K562 (cell line): ENCODE data around the gene TJP2. TPM values are rescaled to one million over a fixed set of nuclear protein-coding genes. Genes with fewer than 3 reads are reported as not detected.

Source experiments
- ATAC-seq: fragments of 200-7000 bp; cut with Tn5 transposase; 3 replicates; pipeline ENCODE4 v1.9.1; 2020; ENCODE audit warnings: moderate library complexity
- BruUV-seq: library from RNA; stranded (reverse); fragments of 400-500 nt; replicated peaks from 2 replicates; lab custom pipeline; 2021; lab: Mats Ljungman, UMichigan
- CTCF ChIA-PET: fragments of 300-600 bp; formaldehyde crosslinking; extraction: SDS; loops from one replicate; lab custom pipeline; 2021; ENCODE audit warnings: low intra/inter-chr PET ratio; lab: Yijun Ruan, JAX
- POLR2A ChIA-PET: fragments of 300-600, 350-650 bp; sonication (Branson Sonifier 250); formaldehyde crosslinking; extraction: SDS; loops from one replicate; lab custom pipeline; 2021; ENCODE audit warnings: antibody characterized with exemption, inconsistent platforms; lab: Yijun Ruan, JAX
- DNase-seq, 4 experiments: peaks; one replicate each; pipeline versions ENCODE4 v3.0.0 to v3.0.0-alpha.2; 2011 to 2018; ENCODE audit warnings: low spot score in 3 of 4, mixed read lengths in 3 of 4; ENCODE audit errors: extremely low read depth in 1 of 4
- FAIRE-seq: peaks from 2 replicates; lab custom pipeline; 2011; peaks lifted over from hg19 to GRCh38; lab: Jason Lieb, UNC
- H2AFZ ChIP-seq: 2 replicates; pipeline ENCODE4 v1.6.0; 2011; ENCODE audit warnings: low read depth, low read length, control low read depth, inconsistent platforms
- H3K27ac ChIP-seq: fragments of 200-600 bp; 3 replicates; pipeline ENCODE4 v1.8.0; 2011; ENCODE audit warnings: low read depth, mild to moderate bottlenecking, control low read depth, inconsistent platforms, low read length, moderate library complexity, mixed read lengths; ENCODE audit errors: extremely low read depth
- H3K27me3 ChIP-seq, 2 experiments: fragments of 300-600 bp in 1 of 2; 2 replicates in 1 of 2; 3 replicates in 1 of 2; pipeline versions ENCODE4 v1.6.0 to v1.8.0; 2011; ENCODE audit warnings: inconsistent platforms in 2 of 2, low read length in 2 of 2, mild to moderate bottlenecking in 1 of 2, mixed read lengths in 1 of 2, moderate library complexity in 1 of 2; ENCODE audit not compliant: control insufficient read depth in 2 of 2, insufficient read depth in 2 of 2
- H3K36me3 ChIP-seq: fragments of 300-600 bp; 3 replicates; pipeline ENCODE4 v1.8.0; 2011; ENCODE audit warnings: mild to moderate bottlenecking, low read length, inconsistent platforms; ENCODE audit not compliant: control insufficient read depth, insufficient read depth
- H3K4me1 ChIP-seq, 2 experiments: fragments of 200-600 bp in 1 of 2; replicated peaks in 1 of 2; 2 replicates in 1 of 2; 3 replicates in 1 of 2; pipeline versions ENCODE4 v1.5.1 to v1.8.0; 2011; ENCODE audit warnings: inconsistent platforms in 2 of 2, low read length in 2 of 2, mild to moderate bottlenecking in 1 of 2, mixed read lengths in 1 of 2, moderate library complexity in 1 of 2; ENCODE audit not compliant: control insufficient read depth in 2 of 2, insufficient read depth in 2 of 2
- H3K4me2 ChIP-seq: 2 replicates; pipeline ENCODE4 v1.6.1; 2011; ENCODE audit warnings: low read length, control low read depth, inconsistent platforms, mixed read lengths; ENCODE audit not compliant: insufficient read depth
- H3K4me3 ChIP-seq: fragments of 200-600 bp; sonication (generic), shearing (Covaris generic); 2 replicates; pipeline ENCODE4 v1.5.1; 2016; ENCODE audit warnings: control low read depth, inconsistent platforms
- H3K79me2 ChIP-seq: fragments of 200-600 bp; 3 replicates; pipeline ENCODE4 v1.8.0; 2011; ENCODE audit warnings: low read length, inconsistent platforms; ENCODE audit not compliant: control insufficient read depth, insufficient read depth
- H3K9ac ChIP-seq, 2 experiments: 2 replicates each; pipeline versions ENCODE4 v1.6.0 to v1.6.1; 2011; ENCODE audit warnings: low read depth in 2 of 2, low read length in 2 of 2, control low read depth in 1 of 2, inconsistent platforms in 1 of 2, mild to moderate bottlenecking in 1 of 2, mixed read lengths in 1 of 2; ENCODE audit not compliant: insufficient read depth in 1 of 2
- H3K9me1 ChIP-seq: one replicate; pipeline ENCODE4 v1.6.0; 2011; ENCODE audit warnings: inconsistent platforms, mild to moderate bottlenecking, low read length, moderate library complexity; ENCODE audit not compliant: control insufficient read depth, insufficient read depth
- H3K9me3 ChIP-seq: replicated peaks from 2 replicates; pipeline ENCODE4 v1.5.1; 2011; ENCODE audit warnings: low read depth, low read length, inconsistent platforms; ENCODE audit not compliant: control insufficient read depth, insufficient read depth
- H4K20me1 ChIP-seq: replicated peaks from 2 replicates; pipeline ENCODE4 v1.6.1; 2011; ENCODE audit warnings: low read length, inconsistent platforms, mixed read lengths; ENCODE audit not compliant: control insufficient read depth, insufficient read depth
- ARID1B ChIP-seq: fragments of 450-650 bp; IDR thresholded peaks from 2 replicates; pipeline ENCODE4 v1.6.1; 2016; ENCODE audit warnings: antibody characterized with exemption, mild to moderate bottlenecking, inconsistent platforms
- ARNT ChIP-seq, 2 experiments: fragments of 450-650 bp; IDR thresholded peaks; 2 replicates each; pipeline ENCODE4 v1.6.1; 2016; ENCODE audit warnings: mild to moderate bottlenecking in 1 of 2
- C11orf30 ChIP-seq: fragments of 450-650 bp; IDR thresholded peaks from 2 replicates; pipeline ENCODE4 v1.6.1; 2016; ENCODE audit warnings: low read depth, mild to moderate bottlenecking
- CBFA2T3 ChIP-seq: fragments of 450-650 bp; IDR thresholded peaks from 2 replicates; pipeline ENCODE4 v1.6.1; 2017
- EP300 ChIP-seq: IDR thresholded peaks from 2 replicates; pipeline ENCODE4 v1.6.1; 2012; ENCODE audit warnings: low read length, improper control_type of control experiment
- ETS1 ChIP-seq: conservative IDR thresholded peaks from 2 replicates; pipeline ENCODE4 v1.6.1; 2011; ENCODE audit warnings: low read depth, mild to moderate bottlenecking, low read length; ENCODE audit not compliant: control insufficient read depth
- GATA2 ChIP-seq: sonication (generic); formaldehyde crosslinking; IDR thresholded peaks from 2 replicates; pipeline ENCODE4 v1.4.0; 2020; ENCODE audit warnings: mild to moderate bottlenecking, missing genetic modification reagents
- HMBOX1 ChIP-seq: sonication (generic); IDR thresholded peaks from 2 replicates; pipeline ENCODE4 v1.6.1; 2016
- HNRNPLL ChIP-seq: fragments of 200-400 bp; formaldehyde crosslinking; IDR thresholded peaks from 2 replicates; pipeline ENCODE4 v1.6.1; 2017; ENCODE audit warnings: low read length, low read depth, mild to moderate bottlenecking; ENCODE audit not compliant: poor library complexity, severe bottlenecking
- ILK ChIP-seq: fragments of 450-650 bp; IDR thresholded peaks from 2 replicates; pipeline ENCODE4 v1.6.1; 2016; ENCODE audit warnings: missing genetic modification characterization, low read depth, mild to moderate bottlenecking, missing compliant biosample characterization, moderate library complexity, borderline replicate concordance
- MEIS2 ChIP-seq: fragments of 450-650 bp; IDR thresholded peaks from 2 replicates; pipeline ENCODE4 v1.6.1; 2014; ENCODE audit warnings: mild to moderate bottlenecking; ENCODE audit not compliant: partially characterized antibody
- PHB2 ChIP-seq: fragments of 450-650 bp; IDR thresholded peaks from 2 replicates; pipeline ENCODE4 v1.6.1; 2017; ENCODE audit warnings: low read depth
- PKNOX1 ChIP-seq: fragments of 450-650 bp; IDR thresholded peaks from 2 replicates; pipeline ENCODE4 v1.6.1; 2016
- RBM39 ChIP-seq: fragments of 200-400 bp; formaldehyde crosslinking; optimal IDR thresholded peaks from 2 replicates; pipeline ENCODE3; 2018; ENCODE audit warnings: low read depth, low read length
- SMARCA4 ChIP-seq: fragments of 450-650 bp; IDR thresholded peaks from 2 replicates; pipeline ENCODE4 v1.6.1; 2016
- SUPT5H ChIP-seq: fragments of 450-650 bp; IDR thresholded peaks from 2 replicates; pipeline ENCODE4 v1.6.1; 2016
- TAL1 ChIP-seq: fragments of 450-650 bp; IDR thresholded peaks from 2 replicates; pipeline ENCODE4 v1.6.1; 2016; ENCODE audit warnings: mild to moderate bottlenecking
- U2AF2 ChIP-seq: fragments of 200-400 bp; formaldehyde crosslinking; optimal IDR thresholded peaks from 2 replicates; pipeline ENCODE3; 2017; ENCODE audit warnings: low read depth, mild to moderate bottlenecking, low read length
- ZNF23 ChIP-seq: fragments of 250-450 bp; sonication (Bioruptor Pico); IDR thresholded peaks from 2 replicates; pipeline ENCODE4 v1.4.0; 2020; ENCODE audit warnings: mild to moderate bottlenecking
- WGBS: fragments of 100-300 bp; shearing (Covaris generic); methylation state at CpG from one replicate; pipeline ENCODE4 v1.1.6; 2016; ENCODE audit warnings: low coverage, mixed read lengths; ENCODE audit not compliant: insufficient coverage; ENCODE audit errors: missing lambda C conversion rate; 5-methylcytosine and 5-hydroxymethylcytosine counted together
- in situ Hi-C: fragments of 300-500 bp; cut with MboI; formaldehyde crosslinking; loops from 4 replicates; pipeline ENCODE4 v1.15.0; 2018; ENCODE audit warnings: inconsistent platforms, mixed read lengths
- intact Hi-C: fragments of 100-400 bp; cut with micrococcal nuclease; formaldehyde crosslinking; loops from 2 replicates; pipeline ENCODE4 v1.14.2; 2022
- polyA plus RNA-seq, 8 experiments: library from polyadenylated mRNA; depleted of rRNA in 4 of 8; stranded (reverse) in 5 of 8; unstranded in 3 of 8; fragments of >200 nt; fragmentation: Nextera tagmentation in 2 of 8; fragmentation: Illumina TruSeq in 1 of 8; extraction: Ambion mirVana in 2 of 8; extraction: Trizol in 1 of 8; gene quantifications; 2 replicates each; pipeline versions ENCODE4 v1.2.1 to v1.2.3, GENCODE V29; 2011 to 2014; ENCODE audit warnings: inconsistent platforms in 1 of 8, missing spikeins in 1 of 8
- total RNA-seq, 7 experiments: library from RNA; depleted of rRNA in 6 of 7; stranded (reverse); fragments of >200 nt in 6 of 7; fragmentation: Illumina TruSeq in 2 of 7; extraction: Trizol in 2 of 7; gene quantifications; 2 replicates each; pipeline versions ENCODE4 v1.2.1 to v1.2.3, GENCODE V29; 2011 to 2021; ENCODE audit warnings: low replicate concordance in 1 of 7
- TF ChIP-seq, protein P1 (sequence below): fragments of 450-650 bp; IDR thresholded peaks from 2 replicates; pipeline ENCODE4 v1.6.1; 2014; ENCODE audit warnings: low read depth, mild to moderate bottlenecking, moderate library complexity, borderline replicate concordance

The TJP2 gene
- total and polyA plus RNA-seq, 9 of the 15 experiments (the other 6 are each of a cell fraction or from before 2014, with no cell fraction given) = 4.0 to 24.1 (median 16.8) TPM

- TF ChIP-seq PKNOX1 (peak; percentile 14; the same call in 1 of the 2 replicates), U2AF2 (no peak), HMBOX1 (no peak), ARNT (IDR thresholded peaks at IDR 0.05) (no peak), HNRNPLL (no peak), EP300 (0 out of 2 replicates have a peak, but pooled peaks have one; percentile 23), GATA2 (no peak)
Observed at GRCh38 chr9:69170231-69170630, 3.8 kb upstream of the TJP2 start (continued).

DNA sequence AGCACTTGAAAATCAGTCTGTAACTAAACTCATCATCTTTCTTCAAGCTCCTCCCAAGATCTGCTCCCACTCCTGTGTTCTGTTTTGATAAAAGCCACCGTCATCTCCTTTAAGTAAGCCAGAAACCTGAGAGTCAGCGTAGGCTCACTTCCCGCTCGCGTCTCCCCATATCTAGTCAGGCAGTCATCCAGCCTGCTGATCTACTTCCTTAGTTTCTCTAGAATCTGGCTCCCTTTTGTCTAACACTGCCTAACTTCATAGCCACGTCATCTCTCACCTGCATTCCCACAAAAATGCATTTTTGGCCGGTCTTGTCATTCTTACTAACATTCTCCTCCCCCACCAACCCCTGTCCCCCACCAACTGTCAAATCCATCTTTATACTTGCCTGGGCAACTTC lies 3.0 kb upstream of the TJP2 start:
- 0% methylated on average over 7 of the region's 7 CpGs for WGBS
- Histone ChIP-seq H3K9me3 (no peaks in the 10 kb centered on the region), H3K79me2 (peaks cover 19% of the 10 kb centered on the region; the same call in 2 of the 3 replicates), H3K4me2 (peak overlapping the region; percentile 57), H3K4me3 (no peak overlapping the region), H3K36me3 (no peaks in the 10 kb centered on the region), H3K9me1 (no peaks in the 10 kb centered on the region), H3K27ac (peak overlapping the region; percentile 47), H3K27me3 (no peaks in the 10 kb centered on the region), H3K4me1 (peaks cover 21 to 48% of the 10 kb centered on the region in 2 experiments), H2AFZ (no peak overlapping the region), H4K20me1 (no peaks in the 10 kb centered on the region; the same call in 1 of the 2 replicates), H3K9ac (no peak overlapping the region)
- ChIA-PET POLR2A (interaction anchor here (0.5 to 1.0 kb wide), 4 partner anchors 16 to 134 kb away, joined by 3 read pairs; no protein-coding TSS in a partner anchor), CTCF (no interaction called here)
- ATAC-seq = peak; percentile 66
- intact Hi-C loops = no loop called here
- in situ Hi-C loops = no loop called here
- DNase-seq = peak in 3 of 4 experiments; percentile 17 to 85 (median 71)
- FAIRE-seq = peak; percentile 90
- BruUV-seq = no TSS peak
- no peak for TF ChIP-seq ETS1
- TF ChIP-seq ARID1B = peak; percentile 84
- peak; percentile 62 for TF ChIP-seq SMARCA4
- TF ChIP-seq MEIS2 = peak; percentile 19
- no peak for TF ChIP-seq ZNF23
- peak; percentile 66 for TF ChIP-seq TAL1
- TF ChIP-seq C11orf30 = peak; percentile 33; the same call in 1 of the 2 replicates
- TF ChIP-seq PHB2 = peak; percentile 46; the same call in 1 of the 2 replicates
- TF ChIP-seq RBM39 = no peak
- TF ChIP-seq SUPT5H = no peak
- no peak for TF ChIP-seq ILK (tag)
- TF ChIP-seq, protein P1, sequence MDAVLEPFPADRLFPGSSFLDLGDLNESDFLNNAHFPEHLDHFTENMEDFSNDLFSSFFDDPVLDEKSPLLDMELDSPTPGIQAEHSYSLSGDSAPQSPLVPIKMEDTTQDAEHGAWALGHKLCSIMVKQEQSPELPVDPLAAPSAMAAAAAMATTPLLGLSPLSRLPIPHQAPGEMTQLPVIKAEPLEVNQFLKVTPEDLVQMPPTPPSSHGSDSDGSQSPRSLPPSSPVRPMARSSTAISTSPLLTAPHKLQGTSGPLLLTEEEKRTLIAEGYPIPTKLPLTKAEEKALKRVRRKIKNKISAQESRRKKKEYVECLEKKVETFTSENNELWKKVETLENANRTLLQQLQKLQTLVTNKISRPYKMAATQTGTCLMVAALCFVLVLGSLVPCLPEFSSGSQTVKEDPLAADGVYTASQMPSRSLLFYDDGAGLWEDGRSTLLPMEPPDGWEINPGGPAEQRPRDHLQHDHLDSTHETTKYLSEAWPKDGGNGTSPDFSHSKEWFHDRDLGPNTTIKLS = peak; percentile 57; the same call in 1 of the 2 replicates
- peak; percentile 89 for TF ChIP-seq CBFA2T3
